ENCODE data around the gene SFXN4. TPM values are rescaled to one million over a fixed set of nuclear protein-coding genes. Genes with fewer than 3 reads are reported as not detected.

SFXN4 gene
- total and polyA plus RNA-seq, 2 of the 13 experiments (the other 11 are each of a cell fraction or from before 2014, with no cell fraction given), result 47.7 to 64.9 TPM

- TF ChIP-seq ZNF326 (CRISPR knock-in tag; IDR thresholded peaks at IDR 0.05; ENCODE audit: borderline replicate concordance) (no peak), SIN3A (IDR thresholded peaks at IDR 0.05; ENCODE audit: borderline replicate concordance, low read depth, low read length) (0 out of 2 replicates have a peak, but pooled peaks have one; percentile 17), ZNF597 (CRISPR knock-in tag; IDR thresholded peaks at IDR 0.05) (no peak), NCOA2 (CRISPR knock-in tag; IDR thresholded peaks at IDR 0.05) (0 out of 2 replicates have a peak, but pooled peaks have one; percentile 31), PRDM4 (CRISPR knock-in tag; IDR thresholded peaks at IDR 0.05; ENCODE audit: borderline replicate concordance) (no peak), ZBTB10 (CRISPR knock-in tag; IDR thresholded peaks at IDR 0.05; ENCODE audit: borderline replicate concordance) (no peak), REST (IDR thresholded peaks at IDR 0.05; ENCODE audit: borderline replicate concordance in 1 of 2, low read depth in 1 of 2, low read length in 2 of 2) (no peak), ATF4 (CRISPR knock-in tag; IDR thresholded peaks at IDR 0.05) (no peak), KDM4B (CRISPR knock-in tag; IDR thresholded peaks at IDR 0.05) (no peak), FOXP1 (IDR thresholded peaks at IDR 0.05) (peak; percentile 60; the same call in 1 of the 2 replicates), FOXP1 (CRISPR knock-in tag; IDR thresholded peaks at IDR 0.05) (peak; percentile 81), KDM6A (CRISPR knock-in tag; IDR thresholded peaks at IDR 0.05; ENCODE audit: low read depth) (peak; percentile 36; the same call in 1 of the 2 replicates), ISL2 (CRISPR knock-in tag; IDR thresholded peaks at IDR 0.05) (0 out of 2 replicates have a peak, but pooled peaks have one; percentile 40), ZNF446 (CRISPR knock-in tag; IDR thresholded peaks at IDR 0.05) (0 out of 2 replicates have a peak, but pooled peaks have one; percentile 19), ATF5 (CRISPR knock-in tag; IDR thresholded peaks at IDR 0.05; ENCODE audit: low read depth) (0 out of 2 replicates have a peak, but pooled peaks have one; percentile 25)
These were observed 12.3 kb upstream of the SFXN4 start (continued) for GRCh38 chr10:119177708-119178371.
